UCSD-AML1 (cell line): Measurements from ENCODE around the gene CRK.
"Not testable (repeated sequence)": the region's sequence is repeated elsewhere in the genome, so short reads cannot be mapped to it uniquely, and the experiment has no call there.

Experiments used
- DNase-seq: peaks from one replicate; lab custom pipeline; 2025; ENCODE audit not compliant: unreplicated experiment; lab: John Stamatoyannopoulos, UW

The CRK gene

DNA sequence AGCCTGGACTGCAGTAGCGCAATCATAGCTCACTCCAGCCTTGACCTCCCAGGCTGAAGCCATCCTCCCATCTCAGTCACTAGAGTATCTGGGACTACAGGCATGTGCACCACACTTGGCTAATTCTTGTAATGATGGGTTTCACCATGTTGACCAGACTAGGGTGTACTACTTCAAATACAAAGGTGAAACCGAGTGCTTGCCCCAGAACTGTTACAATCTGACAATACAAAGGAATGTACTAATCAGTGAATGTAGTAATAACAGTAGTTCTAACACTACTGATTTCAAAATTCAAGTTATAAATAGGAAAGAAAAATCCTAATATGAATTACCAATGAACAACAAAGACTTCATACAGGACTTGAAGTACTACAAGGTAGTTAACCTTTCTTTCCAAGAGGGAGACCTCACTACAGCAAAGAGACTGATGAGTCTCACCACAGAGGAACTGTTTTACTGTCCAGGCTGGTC, 24.4 kb downstream of the CRK start:
- DNase-seq, result no peak

DNA sequence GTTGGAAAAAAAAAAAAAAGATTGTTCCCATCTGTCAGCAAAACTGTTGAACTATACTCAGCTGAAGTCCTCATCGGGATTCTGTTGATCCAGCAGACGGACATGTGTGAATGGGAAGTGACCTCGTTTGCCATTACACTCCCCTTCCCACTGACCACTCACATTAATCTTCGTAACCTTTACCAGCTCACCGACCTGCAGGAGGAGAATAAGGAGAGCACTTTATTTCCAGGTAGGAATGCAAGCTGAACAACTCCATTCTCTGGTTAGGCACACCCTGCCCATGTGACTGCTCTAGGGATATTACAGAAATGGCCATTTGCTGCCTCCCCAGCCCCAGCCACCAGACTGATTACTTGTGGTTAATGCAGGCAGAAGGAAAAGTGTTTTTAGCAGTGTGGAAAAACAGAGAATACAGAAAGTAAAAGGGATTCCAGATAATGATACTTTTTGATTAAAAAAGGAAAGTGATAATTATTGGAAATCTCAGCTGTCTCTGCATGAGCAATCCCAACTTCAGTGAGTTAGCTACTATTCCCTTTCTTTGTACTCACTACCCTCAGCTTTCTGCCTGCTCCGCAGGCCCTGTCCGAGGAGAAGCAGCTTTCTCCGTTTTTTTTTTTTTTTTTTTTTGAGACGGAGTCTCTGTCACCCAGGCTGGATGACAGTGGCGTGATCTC, 32.4 kb downstream of the CRK start:
- no peak for DNase-seq

DNA sequence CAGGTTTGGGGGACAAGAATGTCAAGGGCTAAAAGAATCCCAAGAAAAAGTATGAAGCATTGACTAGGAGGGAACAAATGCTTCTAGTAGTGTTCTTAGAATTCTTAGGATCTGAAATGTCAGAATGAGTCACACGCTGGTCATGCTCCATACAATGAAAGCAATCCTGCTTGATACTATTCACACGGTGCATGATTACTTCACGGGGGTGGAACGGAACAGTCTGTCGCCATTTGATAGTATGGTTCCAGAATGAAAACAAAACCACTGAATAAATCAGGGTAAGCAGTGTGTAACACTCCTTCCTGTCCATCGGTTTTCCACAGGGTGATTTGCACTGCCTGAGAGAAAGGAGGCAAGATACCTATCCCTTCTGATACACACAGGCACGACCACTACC, 33.1 kb downstream of the CRK start:
- DNase-seq, result no peak

DNA sequence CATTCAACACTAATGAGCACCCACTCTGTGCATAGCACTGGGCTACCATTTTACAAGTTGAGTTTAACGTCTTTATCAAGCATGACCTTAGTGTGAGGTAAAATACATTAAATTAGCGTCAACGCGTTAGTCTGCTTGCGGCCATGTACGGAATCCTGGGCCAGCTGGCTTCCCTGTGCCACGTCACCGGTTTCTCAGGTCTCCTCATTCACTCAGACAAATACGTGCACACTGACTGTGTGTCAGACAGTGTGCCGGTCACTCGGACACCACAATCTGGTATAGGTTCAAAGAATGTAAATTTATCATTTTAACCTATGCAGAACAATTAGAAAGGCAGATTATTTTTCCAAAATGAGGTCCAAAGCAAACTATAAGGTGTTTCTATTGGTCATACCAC, 34.6 kb downstream of the CRK start:
- DNase-seq, result no peak

DNA sequence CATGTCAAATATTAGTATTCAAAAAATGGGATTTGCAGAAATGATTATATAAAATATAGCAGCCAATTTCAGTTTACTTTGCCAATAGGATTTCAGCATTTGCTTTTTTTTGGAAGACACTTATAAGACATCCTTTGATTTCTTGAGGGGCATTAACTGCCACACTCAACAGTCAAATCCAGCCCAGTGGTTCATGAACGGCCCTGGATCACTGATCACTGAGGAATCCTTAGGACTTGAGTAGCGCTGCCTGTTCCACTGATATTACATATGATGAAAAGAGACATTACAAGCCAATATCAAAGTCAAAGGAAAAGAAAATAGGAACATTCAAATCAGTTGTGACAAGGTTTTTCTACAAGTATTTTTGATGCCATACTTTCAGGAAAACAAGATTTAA, 35.1 kb downstream of the CRK start:
- no peak for DNase-seq

DNA sequence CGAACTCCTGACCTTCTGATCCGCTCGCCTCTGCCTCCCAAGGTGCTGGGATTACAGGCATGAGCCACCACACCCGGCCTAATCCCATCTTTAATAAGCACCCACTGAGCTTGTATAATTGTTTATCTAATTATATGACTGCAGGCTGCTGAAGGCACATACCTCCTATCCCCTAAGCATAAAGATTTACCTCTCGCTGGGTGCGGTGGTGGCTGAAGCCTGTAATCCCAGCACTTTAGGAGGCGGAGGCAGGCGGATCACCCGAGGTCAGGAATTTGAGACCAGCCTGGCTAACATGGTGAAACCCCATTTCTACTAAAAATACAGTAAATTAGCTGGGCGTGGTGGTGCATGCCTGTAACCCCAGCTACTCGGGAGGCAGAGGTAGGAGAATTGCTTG, 35.9 kb downstream of the CRK start:
- DNase-seq, result no peak

DNA sequence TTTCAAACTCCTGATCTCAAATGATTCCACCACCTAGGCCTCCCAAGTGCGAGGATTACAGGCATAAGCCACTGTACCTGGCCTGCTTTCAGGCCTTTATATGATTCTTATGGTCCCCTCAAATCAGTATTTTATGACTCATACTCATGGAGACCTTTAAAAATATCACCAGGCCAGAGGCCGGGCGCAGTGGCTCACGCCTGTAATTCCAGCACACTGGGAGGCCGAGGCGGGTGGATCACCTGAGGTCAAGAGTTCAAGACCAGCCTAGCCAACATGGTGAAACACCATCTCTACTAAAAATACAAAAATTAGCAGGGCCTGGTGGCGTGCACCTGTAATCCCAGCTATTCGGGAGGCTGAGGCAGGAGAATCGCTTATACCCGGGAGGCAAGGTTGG, 37.6 kb downstream of the CRK start:
- not testable (repeated sequence) for DNase-seq

DNA sequence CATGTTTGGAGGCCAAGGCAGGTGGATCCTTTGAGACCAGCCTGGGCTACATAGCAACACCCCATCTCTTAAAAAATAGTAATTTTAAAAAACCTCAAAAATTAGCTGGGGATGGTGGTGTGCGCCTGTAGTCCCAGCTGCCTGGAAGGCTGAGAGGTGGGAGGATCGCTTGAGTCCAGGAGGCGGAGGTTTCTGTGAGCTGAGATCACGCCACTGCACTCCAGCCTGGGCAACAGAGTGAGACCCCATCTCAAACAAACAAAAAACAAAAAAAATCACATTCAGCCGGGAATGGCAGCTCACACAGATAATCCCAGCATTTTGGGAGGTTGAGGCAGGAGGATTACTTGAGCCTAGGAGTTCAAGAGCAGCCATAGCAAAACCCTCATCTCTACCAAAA, 39.6 kb downstream of the CRK start:
- no peak for DNase-seq

DNA sequence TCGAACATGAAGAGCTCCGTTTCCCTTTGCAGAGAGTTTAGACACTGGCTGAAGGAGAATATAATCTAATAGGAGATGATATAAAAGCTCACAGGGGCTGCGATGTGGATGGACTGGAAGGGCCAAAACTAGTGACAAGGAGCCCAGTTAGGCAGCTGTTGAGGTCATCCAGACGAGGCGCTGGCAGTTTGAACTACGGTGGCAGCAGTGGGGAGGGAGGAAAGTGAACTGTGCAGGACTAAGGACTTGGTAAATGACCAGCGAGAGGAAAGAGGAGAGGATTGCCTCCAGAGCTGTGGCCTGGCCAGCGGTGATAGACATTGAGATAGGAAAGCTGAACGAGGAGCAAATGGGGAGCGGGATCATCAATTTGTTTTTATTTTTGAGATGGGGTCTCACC, 41.4 kb downstream of the CRK start:
- DNase-seq, result no peak

DNA sequence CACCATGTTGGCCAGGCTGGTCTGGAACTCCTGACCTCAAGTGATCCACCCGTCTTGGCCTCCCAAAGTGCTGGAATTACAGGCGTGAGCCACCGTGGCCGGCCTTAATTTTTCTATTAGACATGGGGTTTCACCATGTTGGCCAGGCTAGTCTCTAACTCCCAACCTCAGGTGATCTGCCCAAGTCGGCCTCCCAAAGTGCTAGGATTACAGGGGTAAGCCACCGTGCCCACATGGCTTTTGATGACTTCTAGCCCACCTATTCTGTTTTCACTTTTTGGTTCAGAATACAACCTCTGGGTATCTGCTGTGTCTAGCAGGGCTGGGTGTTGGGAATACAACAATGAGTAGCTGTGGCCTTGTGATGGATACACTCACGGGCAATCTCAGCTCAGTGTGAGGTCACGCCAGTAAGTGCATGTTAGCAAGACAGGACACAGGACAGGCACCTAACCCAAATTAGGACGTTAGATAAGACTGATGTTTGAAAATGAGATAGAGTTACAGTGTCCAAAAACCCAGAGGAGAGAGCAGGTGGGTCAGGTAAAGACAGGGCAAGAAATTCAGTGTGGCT, 41.9 kb downstream of the CRK start:
- DNase-seq, result no peak

DNA sequence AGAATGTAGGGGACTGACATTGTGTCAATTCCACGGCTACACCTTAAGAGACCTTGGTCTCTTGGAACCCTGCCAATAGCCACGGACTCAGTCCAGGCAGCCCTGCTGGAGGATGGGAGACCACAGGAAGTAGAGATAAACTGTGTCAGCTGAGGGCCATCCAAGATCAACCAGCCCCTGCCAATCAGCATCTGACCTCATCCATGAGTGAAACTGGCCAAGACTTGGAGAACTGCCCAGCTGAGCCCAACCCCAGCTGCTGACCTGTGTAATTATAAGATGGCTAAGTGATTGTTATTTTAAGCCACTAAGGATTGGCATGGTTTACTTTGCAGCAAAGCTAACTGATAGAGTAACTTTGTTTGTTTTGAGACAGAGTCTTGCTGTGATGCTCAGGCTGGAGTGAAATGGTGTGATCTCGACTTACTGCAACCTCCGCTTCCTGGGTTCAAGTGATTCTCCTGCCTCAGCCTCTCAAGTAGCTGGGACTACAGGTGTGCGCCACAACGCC, 42.7 kb downstream of the CRK start:
- peak; percentile 17 for DNase-seq

DNA sequence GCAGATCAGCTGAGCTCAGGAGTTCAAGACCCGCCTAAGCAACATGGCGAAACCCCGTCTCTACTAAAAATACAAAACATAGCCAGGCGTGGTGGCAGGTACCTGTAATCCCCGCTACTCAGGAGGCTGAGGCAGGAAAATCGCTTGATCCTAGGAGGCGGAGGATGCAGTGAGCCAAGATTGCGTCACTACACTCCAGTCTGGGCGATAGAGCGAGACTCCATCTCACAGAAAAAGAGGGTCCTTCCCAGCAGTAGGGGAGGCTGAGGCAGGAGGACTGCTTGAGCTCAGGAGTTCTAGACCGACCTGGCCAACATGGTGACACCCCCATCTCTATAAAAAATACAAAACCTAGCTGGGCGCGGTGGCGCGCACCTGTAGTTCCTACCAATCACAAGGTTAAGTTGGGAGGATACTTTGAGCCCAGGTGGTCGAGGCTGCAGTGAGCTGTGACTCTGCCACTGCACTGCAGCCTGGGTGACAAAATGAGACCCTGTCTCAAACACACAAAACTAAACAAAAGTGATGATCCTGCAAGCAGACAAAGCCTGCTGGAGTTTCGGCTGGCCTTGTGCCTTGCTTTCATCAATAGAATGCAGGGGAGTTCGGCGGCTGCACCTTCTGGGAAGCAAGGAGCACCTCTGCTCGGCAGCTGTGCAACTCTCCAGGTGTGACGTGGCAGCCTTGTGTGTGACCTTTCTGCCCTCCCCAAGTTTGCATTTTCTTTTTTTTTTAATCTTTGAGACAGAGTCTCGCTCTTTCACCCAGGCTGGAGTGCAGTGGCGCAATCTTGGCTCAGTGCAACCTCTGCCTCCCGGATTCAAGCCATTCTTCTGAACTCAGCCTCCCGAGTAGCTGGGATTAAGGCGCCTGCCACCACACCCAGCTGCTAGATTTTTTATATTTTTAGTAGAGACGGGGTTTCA, 43.6 kb downstream of the CRK start:
- no peak for DNase-seq

DNA sequence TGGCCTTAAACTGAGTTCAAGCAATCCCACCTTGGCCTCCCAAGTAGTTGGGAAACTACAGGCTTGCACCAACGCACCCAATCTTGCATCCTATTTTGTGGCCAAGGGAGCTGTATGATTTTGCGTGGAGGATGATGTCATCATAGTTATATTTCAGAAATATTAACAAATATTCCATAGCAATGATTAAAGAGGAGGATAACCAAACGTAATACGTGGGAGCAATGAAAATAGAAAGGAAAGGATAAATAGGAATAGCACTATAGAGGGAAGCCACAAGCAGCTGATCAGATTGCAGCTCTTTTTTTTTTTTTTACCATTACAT, 53.8 kb downstream of the CRK start:
- no peak for DNase-seq

DNA sequence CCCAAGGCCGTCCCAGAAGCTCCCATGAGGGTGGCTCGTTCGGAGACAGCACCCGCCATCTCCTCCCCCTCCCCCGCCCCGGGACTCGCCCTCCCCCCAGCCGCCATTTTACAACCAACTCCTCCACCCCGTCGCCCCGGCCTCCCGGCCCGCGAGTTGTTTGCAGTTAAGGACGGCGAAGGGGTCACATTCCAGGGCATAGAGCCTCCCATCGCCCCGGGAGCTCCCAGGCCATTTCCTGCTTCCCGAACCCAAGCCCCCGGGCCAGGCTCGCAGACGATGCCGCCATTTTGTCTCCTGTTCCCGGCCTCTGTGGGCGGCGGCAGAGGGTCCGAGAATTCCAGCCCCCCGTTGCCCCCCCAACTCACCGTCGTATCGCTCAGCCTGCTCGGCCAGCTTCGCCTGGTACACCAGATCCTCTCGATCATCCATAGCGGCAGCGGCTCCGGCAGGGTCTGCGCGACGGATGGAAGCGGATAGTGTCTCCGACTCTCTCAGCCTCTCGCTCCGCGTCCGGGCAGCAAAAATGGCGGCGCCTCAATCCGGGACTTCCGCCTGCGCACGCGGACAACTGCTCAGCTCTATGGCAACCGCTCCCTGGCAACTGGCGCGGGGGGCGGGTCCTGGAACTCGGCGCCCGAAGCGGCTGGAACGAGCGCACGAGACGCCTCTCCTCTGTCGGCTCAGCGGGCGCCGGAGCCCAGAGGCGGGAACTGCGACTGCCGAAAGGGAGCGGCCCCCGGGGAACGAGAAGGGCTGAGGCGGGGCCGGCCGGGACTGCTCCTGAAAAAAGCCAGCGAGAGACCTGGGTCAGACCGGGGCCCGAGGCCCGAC, 56.1 kb downstream of the CRK start, which contains the start of gene YWHAE:
Gene YWHAE, minus strand, starts transcription at position 544 of the 834 bp plus-strand sequence. Its CDS starts 112 bp downstream, at position 432.
- peak; percentile 97 for DNase-seq

DNA sequence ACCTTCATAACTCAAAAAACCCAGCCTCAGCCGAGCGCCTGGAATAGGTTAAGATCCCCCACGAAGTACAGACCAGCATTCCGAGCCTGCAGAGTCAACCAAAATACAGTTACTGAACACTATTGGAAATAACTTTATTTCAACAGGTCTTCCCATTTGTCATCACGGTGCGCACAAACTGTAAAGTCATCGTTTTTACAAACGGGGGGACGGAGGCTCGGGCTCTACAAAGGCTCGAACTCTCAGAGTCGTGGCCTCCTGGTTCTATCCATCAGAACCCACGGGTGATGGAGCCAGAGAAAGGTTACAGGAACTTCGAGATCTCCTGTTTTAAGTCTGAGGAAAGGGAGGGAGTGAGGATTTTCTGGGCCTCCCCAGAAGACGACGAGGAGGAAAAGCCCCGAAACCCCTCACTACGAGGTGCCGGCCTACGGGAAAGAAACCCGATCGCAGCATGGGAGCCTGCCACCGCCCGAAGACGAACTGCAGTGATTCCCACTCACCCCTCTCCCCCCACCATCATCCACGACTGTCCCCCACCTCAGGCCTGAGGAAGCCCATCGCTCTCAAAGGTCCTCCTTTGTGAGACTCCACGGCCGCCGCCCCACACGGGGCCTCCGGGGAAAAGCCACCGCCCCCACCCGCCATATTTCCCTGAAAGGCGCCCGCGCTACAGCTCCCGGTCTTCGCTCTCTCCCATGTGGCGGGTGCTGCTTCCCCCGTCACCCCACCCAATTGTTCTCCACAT, 56.9 kb downstream of the CRK start:
- peak; percentile 76 for DNase-seq

DNA sequence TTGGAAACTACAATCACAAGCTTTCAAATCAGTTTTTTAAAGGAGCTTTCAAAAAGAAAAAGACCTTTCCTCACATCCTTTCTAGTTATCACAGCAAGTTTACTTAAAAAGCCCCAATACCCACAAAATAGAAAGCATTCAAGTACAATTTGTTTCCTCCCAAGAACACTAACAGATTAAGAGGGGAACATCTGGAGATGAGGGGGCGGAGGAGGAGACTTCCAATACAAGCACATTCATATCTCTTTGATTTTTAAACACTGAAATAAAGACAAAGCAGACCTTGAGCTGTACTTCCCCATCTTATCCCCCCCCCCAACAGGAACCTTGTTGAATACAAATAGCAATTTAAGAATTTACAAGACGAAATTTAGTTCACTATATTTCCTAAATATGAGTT, 58.0 kb downstream of the CRK start:
- DNase-seq, result no peak

DNA sequence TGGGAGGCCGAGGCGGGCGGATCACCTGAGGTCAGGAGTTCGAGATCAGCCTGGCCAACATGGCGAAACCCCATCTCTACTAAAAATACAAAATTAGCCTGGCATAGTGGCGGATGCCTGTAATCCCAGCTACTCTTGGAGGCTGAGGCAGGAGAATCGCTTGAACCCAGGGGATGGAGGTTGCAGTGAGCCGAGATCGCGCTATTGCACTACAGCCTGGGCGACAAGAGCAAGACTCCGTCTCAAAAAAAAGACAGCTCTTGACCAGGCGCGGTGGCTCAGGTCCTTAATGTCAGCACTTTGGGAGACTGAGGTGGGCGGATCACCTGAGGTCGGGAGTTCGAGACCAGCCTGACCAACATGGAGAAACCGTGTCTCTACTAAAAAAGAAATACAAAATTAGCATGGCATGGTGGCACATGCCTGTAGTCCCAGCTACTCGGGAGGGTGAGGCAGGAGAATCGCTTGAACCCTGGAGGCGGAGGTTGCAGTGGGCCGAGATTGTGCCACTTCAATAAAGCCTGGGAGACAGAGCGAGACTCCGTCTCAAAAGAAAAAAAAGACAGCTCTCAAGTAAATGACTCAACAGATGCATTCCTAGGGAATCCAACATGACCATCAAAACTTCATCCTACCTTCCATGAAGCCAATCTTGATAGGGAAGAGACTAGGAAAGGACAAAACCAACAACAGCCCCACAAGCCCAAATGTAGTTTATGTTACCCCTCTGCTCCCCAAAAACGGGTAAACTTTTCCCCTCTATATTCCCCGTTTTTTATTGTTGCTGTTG, 60.0 kb downstream of the CRK start:
- DNase-seq, result not testable (repeated sequence)

DNA sequence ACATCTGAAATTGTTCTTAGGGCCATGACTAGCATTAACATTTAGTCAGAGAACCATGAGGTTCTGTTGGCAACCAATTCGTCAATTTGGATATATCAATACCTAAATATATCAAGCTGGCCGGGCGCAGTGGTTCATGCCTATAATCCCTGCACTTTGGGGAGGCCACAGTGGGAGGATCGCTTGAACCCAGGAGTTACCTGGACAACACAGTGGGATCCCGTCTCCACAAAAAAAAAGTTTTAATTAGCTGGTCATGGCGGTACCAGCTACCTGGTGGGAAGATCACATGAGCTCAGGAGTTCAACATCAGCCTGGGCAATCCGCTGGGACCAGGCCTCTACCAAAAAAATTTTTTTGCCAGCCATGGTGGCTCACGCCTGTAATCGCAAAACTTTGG, 64.5 kb downstream of the CRK start:
- DNase-seq, result no peak
